H4 (cell line): ENCODE results near the gene ACAD10. TPM values are rescaled to one million over a fixed set of nuclear protein-coding genes. Genes with fewer than 3 reads are reported as not detected.
"Not testable (repeated sequence)": the region's sequence is repeated elsewhere in the genome, so short reads cannot be mapped to it uniquely, and the experiment has no call there.

Experiments used
- DNase-seq: peaks from one replicate; pipeline ENCODE4 v3.0.0-alpha.2; 2015; ENCODE audit warnings: low spot score
- total RNA-seq: library from RNA; depleted of rRNA; stranded (reverse); fragments of >200 nt; shearing (Covaris generic); gene quantifications from 2 replicates; pipeline ENCODE4 v1.2.3, GENCODE V29; 2014; rRNA removed

Gene ACAD10
- total RNA-seq: 7.6 and 15.5 TPM in 2 replicates

DNA sequence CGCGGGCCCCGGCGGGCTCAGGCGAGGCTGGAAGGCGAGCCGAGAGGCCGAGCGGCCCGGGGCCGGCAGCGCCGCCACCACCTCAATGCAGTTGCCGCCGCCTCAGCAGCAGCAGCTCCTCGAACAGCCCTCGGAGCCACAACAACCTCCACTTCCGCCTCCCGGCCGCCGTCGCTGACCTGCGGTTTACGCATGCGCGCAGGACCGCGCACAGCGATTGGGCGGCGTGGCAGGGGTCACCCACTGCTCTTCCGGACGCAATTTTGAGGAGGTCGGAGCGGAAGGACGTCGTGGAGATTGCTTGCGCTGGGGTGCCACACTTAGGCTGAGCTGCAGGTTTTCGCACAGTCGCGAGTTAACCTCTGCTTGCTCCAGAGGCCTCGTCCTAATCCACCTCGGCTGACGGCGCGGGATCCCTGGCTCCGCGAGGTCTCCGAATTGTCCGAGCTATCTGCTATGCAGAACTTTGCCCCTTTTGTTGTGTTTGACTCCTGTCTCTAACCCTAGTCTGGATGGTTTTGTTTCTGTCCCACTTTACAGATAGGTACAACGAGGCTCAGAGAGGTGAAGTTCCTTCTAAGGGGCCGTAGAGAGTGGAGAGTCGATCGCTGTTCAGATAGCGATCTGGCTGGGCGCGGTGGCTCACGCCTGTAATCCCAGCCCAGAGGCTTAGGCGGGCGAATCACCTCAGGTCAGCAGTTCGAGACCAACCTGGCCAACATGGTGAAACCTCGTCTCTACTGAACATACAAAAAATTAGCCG is at the start of gene ACAD10, which contains the start of gene BRAP:
TSS of gene ACAD10 (plus strand) at position 243 of the 763 bp plus-strand sequence. CDS start 6,657 bp downstream, outside the sequence.
TSS of gene BRAP (minus strand) at position 146 of the 763 bp plus-strand sequence. CDS start 164 bp downstream, outside the sequence.
- DNase-seq: peak; percentile 92

DNA sequence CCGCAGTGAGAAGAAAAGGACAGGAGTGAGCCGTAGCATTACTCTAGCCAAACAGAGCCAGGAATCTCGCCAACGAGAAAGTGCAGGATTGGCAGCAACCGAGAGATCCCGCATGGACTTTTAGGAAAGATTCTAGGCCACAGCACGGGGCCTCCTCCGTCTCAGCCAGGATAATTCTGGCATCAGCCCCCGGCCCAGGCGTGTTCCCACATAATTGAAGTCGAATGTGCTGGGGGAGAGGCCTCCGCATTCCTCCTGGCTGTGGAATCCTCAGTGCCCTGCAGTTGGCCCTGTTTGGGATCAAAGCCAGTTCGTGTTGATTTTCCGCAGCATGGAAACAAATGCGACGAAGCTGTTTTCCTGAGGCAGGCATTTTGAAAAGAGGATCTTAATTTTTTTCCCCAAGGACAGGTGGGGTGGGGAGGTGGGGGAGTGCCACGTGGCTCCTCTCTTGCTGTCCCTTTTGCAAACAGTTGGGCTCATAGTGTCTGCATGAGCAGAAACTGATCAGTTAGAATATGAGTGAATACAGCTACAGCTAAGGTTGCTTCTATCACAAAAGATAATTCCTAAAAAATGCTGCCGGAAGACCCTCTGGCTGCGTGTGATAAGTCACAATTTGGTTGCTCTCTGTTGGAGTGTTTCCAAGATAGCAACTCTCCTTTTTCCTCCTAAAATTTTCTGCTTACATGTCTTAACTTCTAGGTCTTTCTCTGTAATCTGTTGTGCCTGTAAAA is 49.5 kb upstream of the ACAD10 start:
- no peak for DNase-seq

GRCh38 chr12:111638556-111638955 is 47.3 kb upstream of the ACAD10 start:
- DNase-seq: no peak

- DNase-seq: no peak
These were observed 45.3 kb upstream of the ACAD10 start for GRCh38 chr12:111640506-111640905.

- no peak for DNase-seq
These were observed 43.0 kb upstream of the ACAD10 start for GRCh38 chr12:111642681-111643426.

DNA sequence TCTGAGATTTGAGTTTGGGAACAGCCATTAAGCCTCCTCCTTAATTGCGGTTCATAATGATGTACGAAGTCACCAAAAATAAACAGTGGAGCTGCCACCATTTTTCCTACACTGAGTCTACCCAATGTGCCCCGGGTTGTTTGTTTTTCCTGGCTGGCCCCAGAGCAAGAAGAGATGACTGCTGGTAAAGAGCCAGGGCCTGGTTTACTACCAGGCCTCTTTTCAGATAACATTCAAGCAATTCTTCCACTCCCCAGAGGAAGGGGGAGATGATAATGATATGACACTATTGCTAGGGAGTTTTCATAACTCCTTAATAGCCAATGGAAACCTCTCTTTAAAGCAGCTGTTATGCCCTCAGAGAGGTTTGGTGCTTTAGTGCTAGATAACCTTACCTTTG is 42.4 kb upstream of the ACAD10 start:
- DNase-seq: peak; percentile 75

- DNase-seq: no peak
These were observed 40.4 kb upstream of the ACAD10 start for GRCh38 chr12:111645433-111645832.

DNA sequence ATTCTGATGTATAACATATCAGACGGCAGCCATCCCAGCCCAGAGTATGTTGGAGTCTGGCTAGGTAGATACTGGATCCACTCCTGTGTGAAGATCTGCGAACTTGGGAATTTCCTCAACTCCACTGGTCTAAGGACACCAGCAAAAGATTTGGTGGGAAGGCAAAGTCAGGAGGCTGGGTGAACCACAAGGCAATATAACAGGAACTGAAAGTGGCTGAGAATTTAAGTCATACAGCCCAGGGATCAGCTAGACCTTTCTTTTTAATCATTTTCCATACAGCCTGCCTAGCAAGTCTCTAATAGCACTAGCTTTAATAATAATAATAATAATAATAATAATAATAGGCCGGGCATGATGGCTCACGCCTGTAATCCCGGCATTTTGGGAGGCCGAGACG is 34.9 kb upstream of the ACAD10 start:
- DNase-seq: no peak

- not testable (repeated sequence) for DNase-seq
These were observed 33.3 kb upstream of the ACAD10 start for GRCh38 chr12:111652530-111652929.

DNA sequence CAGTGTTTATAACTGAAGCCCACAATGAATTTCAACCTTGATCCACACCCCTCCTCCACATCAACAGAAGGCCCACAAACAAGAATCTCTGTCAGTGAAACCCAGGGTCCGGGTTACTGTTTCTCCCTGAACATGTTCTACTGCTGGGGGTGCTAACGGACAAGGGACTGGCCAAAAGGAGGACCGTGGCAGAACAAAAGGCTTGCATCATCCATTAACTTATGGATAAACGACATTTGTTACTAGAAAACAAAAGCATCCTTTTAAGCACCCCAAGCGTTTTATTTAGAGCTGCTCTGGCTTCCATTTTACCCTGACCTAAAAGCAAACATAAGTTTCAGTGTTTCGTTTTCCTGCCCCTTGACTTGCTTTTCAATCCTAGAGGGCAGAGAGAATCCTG is 32.3 kb upstream of the ACAD10 start:
- no peak for DNase-seq

- DNase-seq: no peak
These were observed 30.5 kb upstream of the ACAD10 start for GRCh38 chr12:111655356-111655755.

GRCh38 chr12:111656016-111656415 is 29.8 kb upstream of the ACAD10 start:
- no peak for DNase-seq

GRCh38 chr12:111664499-111664898 is 21.4 kb upstream of the ACAD10 start:
- no peak for DNase-seq

- DNase-seq: no peak
These were observed 20.6 kb upstream of the ACAD10 start for GRCh38 chr12:111664961-111665865.

GRCh38 chr12:111672822-111673381 is 13.0 kb upstream of the ACAD10 start:
- no peak for DNase-seq

GRCh38 chr12:111673503-111673902 is 12.3 kb upstream of the ACAD10 start:
- DNase-seq: no peak

DNA sequence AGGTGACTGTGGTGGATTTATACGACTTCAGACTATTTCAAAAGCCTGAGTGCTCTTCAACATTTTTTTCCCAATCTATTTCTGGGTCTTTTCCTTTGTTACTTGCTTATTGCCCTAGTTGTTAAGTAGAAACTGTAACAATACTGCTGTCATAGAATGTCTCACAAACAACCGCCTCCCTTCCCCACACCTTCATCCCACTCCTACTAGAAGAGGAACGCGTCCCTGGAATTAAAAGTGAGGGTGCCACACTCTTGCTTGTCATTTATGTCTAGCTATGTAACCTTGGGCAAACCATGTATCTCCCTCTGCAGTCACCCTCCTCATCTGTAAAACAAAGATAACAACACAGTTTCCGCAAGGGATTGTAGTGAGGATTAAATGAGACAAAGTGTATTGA is 8.7 kb upstream of the ACAD10 start:
- no peak for DNase-seq

DNA sequence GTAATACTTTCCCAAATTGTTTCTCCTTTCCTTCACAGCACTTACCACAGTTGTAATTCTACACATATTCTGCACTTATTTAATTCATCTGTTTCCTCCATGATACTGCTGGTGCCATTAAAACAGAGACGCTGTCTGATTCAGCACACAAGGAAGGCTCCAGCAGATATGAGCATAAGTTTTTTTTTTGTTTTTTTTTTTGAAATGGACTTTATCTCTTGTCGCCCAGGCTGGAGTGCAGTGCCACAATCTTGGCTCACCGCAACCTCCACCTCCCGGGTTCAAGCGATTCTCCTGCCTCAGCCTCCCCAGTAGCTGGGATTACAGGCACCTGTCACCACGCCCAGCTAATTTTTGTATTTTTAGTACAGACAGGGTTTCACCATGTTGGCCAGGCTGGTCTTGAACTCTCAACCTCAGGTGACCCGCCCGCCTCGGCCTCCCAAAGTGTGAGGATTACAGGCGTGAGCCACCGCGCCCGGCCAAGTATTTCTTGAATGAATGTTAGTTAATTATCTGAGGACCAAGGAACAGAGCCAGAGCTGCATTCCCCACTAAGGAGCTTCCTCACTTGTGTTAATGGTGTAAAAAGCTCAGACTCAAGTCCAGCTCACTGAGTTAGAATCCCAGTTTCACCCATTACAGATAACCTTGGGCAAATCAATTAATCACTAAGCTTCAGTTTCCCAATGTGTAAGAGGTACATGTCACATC is 1.2 kb upstream of the ACAD10 start:
- not testable (repeated sequence) for DNase-seq

- no peak for DNase-seq
These were observed 487 bp upstream of the ACAD10 start for GRCh38 chr12:111685322-111685810.

GRCh38 chr12:111686574-111687105 is 787 bp downstream of the ACAD10 start:
- no peak for DNase-seq
